ENCODE results near the gene PNLIPRP2.

PNLIPRP2 gene

GRCh38 chr10:116620423-116621400 is at the start of gene PNLIPRP2:
Gene PNLIPRP2, plus strand, starts transcription at chr10:116620953.
- H3K9me3 ChIP-seq (ENCODE audit: control insufficient read depth, insufficient read depth, low read depth, low read length) = no peaks in the 10 kb centered on the region
- no peaks in the 10 kb centered on the region for H3K4me1 ChIP-seq (ENCODE audit: control insufficient read depth, insufficient read depth, low read length)
- ChIA-PET CTCF (interaction anchor here (0.6 kb wide), 1 partner anchor 745 kb away, joined by 3 read pairs; no protein-coding TSS in a partner anchor), POLR2A (interaction anchor here (1.0 kb wide), 1 partner anchor 12 kb away, joined by 3 read pairs; no protein-coding TSS in a partner anchor)
- TF ChIP-seq GLI4 (tag by site-specific recombination; IDR thresholded peaks at IDR 0.05) (no peak), ZIC2 (tag by site-specific recombination; IDR thresholded peaks at IDR 0.05) (peak; percentile 99), SCRT2 (tag by site-specific recombination; IDR thresholded peaks at IDR 0.05) (peak; percentile 41; the same call in 1 of the 2 replicates), PBX3 (CRISPR knock-in tag; IDR thresholded peaks at IDR 0.05) (no peak), ZNF626 (tag by site-specific recombination; IDR thresholded peaks at IDR 0.05) (no peak), ZFHX2 (tag by site-specific recombination; conservative IDR thresholded peaks at IDR 0.05) (peak; percentile 54; the same call in 1 of the 2 replicates), EGR2 (tag by site-specific recombination; IDR thresholded peaks at IDR 0.05; ENCODE audit: low read depth) (peak; percentile 39; the same call in 1 of the 2 replicates), ZNF488 (tag by site-specific recombination; IDR thresholded peaks at IDR 0.05) (no peak), ZNF792 (tag by site-specific recombination; IDR thresholded peaks at IDR 0.05) (no peak), TCF7L2 (IDR thresholded peaks at IDR 0.05; ENCODE audit: borderline replicate concordance, low read depth, low read length) (peak; percentile 25; the same call in 1 of the 2 replicates), ZNF692 (tag by site-specific recombination; IDR thresholded peaks at IDR 0.05) (no peak)
- H3K4me3 ChIP-seq (ENCODE audit: low read depth, low read length) = no peak within 1 kb of the TSS
- H3K36me3 ChIP-seq (ENCODE audit: control insufficient read depth in 2 of 2, insufficient read depth in 1 of 2, low read length in 2 of 2) = no peaks in the 10 kb centered on the region
- no peak within 1 kb of the TSS for H3K27ac ChIP-seq (ENCODE audit: extremely low read depth, low read depth, low read length)

GRCh38 chr10:116574797-116575196 is 46.0 kb upstream of the PNLIPRP2 start:
- ChIA-PET CTCF (interaction anchor here (0.6 kb wide), 1 partner anchor 538 kb away, joined by 4 read pairs; no protein-coding TSS in a partner anchor), POLR2A (no interaction called here)
- Histone ChIP-seq H3K9me3 (ENCODE audit: control insufficient read depth, insufficient read depth, low read depth, low read length) (no peaks in the 10 kb centered on the region), H3K4me3 (ENCODE audit: low read depth, low read length) (no peak overlapping the region), H3K36me3 (ENCODE audit: control insufficient read depth in 2 of 2, insufficient read depth in 1 of 2, low read length in 2 of 2) (no peaks in the 10 kb centered on the region), H3K4me1 (ENCODE audit: control insufficient read depth, insufficient read depth, low read length) (no peaks in the 10 kb centered on the region), H3K27ac (ENCODE audit: extremely low read depth, low read depth, low read length) (no peak overlapping the region)
- no peak for TF ChIP-seq PBX3 (CRISPR knock-in tag; IDR thresholded peaks at IDR 0.05)
- no peak for TF ChIP-seq ZSCAN23 (tag by site-specific recombination; IDR thresholded peaks at IDR 0.05)
- no peak for TF ChIP-seq PATZ1 (tag by site-specific recombination; IDR thresholded peaks at IDR 0.05)
- TF ChIP-seq ZNF677 (tag by site-specific recombination; IDR thresholded peaks at IDR 0.05) = no peak
- no peak for TF ChIP-seq ZNF391 (tag by site-specific recombination; IDR thresholded peaks at IDR 0.05; ENCODE audit: borderline replicate concordance, low read depth)
- TF ChIP-seq ZNF10 (tag by site-specific recombination; IDR thresholded peaks at IDR 0.05) = no peak
- TF ChIP-seq ZNF280D (tag by site-specific recombination; IDR thresholded peaks at IDR 0.05) = no peak
- no peak for TF ChIP-seq ZNF558 (tag by site-specific recombination; IDR thresholded peaks at IDR 0.05)
- no peak for TF ChIP-seq ZNF350 (tag by site-specific recombination; IDR thresholded peaks at IDR 0.05)
- TF ChIP-seq ZBTB6 (tag by site-specific recombination; IDR thresholded peaks at IDR 0.05) = no peak

Data from HEK293 (cell line).